Neural crest cell (in vitro differentiated cells): ENCODE measurements around the gene KNDC1. TPM values are rescaled to one million over a fixed set of nuclear protein-coding genes. Genes with fewer than 3 reads are reported as not detected.
A peak's percentile ranks its signal among the peaks of the same experiment; 100 is the strongest.

Source experiments
- DNase-seq: peaks from one replicate; pipeline ENCODE4 v3.0.0; 2021; ENCODE audit warnings: low read depth, mixed read lengths, low spot score
- H3K27ac Mint-ChIP-seq: one replicate; pipeline ENCODE4 v1.8.0; 2021; ENCODE audit warnings: mild to moderate bottlenecking, mixed read lengths; ENCODE audit not compliant: unreplicated experiment
- H3K27me3 Mint-ChIP-seq: 2 replicates; pipeline ENCODE4 v1.8.0; 2021; ENCODE audit warnings: low read depth, mild to moderate bottlenecking, mixed read lengths
- H3K36me3 Mint-ChIP-seq: 2 replicates; pipeline ENCODE4 v1.8.0; 2021; ENCODE audit warnings: low read depth, mild to moderate bottlenecking, mixed read lengths
- H3K4me1 Mint-ChIP-seq: 2 replicates; pipeline ENCODE4 v1.8.0; 2021; ENCODE audit warnings: mixed read lengths
- H3K4me3 Mint-ChIP-seq: one replicate; pipeline ENCODE4 v1.8.0; 2021; ENCODE audit warnings: mild to moderate bottlenecking, mixed read lengths
- H3K9me3 Mint-ChIP-seq: 2 replicates; pipeline ENCODE4 v1.8.0; 2021; ENCODE audit warnings: mixed read lengths
- total RNA-seq: library from RNA; stranded (reverse); gene quantifications from 2 replicates; pipeline ENCODE4 v1.2.1, GENCODE V29; 2021
- TF ChIP-seq, protein P1 (sequence below): fragments of 200-600 bp; sonication (generic); conservative IDR thresholded peaks from 2 replicates; pipeline ENCODE4 v1.5.0; 2021; ENCODE audit warnings: antibody characterized with exemption, mild to moderate bottlenecking

The KNDC1 gene
- total RNA-seq, 1 donor from 2014 or later: 5.5 TPM

DNA sequence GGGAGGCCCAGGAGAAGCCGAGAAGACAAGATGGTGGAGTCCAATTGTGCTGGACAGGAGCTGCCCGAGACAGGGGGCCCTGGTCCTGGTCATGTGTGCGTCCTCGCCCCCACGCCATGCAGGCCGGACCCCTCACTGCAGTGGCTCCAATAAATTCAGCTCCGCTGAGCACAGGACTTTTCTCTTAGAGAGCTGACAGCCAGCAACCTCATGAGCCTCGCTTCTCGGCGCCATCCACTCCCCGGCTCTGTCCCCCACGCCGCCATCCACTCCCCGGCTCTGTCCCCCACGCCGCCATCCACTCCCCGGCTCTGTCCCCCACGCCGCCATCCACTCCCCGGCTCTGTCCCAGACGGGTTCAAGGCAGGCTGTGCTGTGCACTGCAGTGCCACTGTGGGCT is 67.2 kb downstream of the KNDC1 start:
- TF ChIP-seq, protein P1, sequence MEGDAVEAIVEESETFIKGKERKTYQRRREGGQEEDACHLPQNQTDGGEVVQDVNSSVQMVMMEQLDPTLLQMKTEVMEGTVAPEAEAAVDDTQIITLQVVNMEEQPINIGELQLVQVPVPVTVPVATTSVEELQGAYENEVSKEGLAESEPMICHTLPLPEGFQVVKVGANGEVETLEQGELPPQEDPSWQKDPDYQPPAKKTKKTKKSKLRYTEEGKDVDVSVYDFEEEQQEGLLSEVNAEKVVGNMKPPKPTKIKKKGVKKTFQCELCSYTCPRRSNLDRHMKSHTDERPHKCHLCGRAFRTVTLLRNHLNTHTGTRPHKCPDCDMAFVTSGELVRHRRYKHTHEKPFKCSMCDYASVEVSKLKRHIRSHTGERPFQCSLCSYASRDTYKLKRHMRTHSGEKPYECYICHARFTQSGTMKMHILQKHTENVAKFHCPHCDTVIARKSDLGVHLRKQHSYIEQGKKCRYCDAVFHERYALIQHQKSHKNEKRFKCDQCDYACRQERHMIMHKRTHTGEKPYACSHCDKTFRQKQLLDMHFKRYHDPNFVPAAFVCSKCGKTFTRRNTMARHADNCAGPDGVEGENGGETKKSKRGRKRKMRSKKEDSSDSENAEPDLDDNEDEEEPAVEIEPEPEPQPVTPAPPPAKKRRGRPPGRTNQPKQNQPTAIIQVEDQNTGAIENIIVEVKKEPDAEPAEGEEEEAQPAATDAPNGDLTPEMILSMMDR: no peak
- peaks cover 73% of the 10 kb centered on the region for H3K27me3 Mint-ChIP-seq
- peaks cover 3% of the 10 kb centered on the region for H3K36me3 Mint-ChIP-seq
- no peak overlapping the region for H3K4me3 Mint-ChIP-seq
- DNase-seq: no peak
- no peaks in the 10 kb centered on the region for H3K9me3 Mint-ChIP-seq
- H3K4me1 Mint-ChIP-seq: peaks cover 10% of the 10 kb centered on the region
- no peak overlapping the region for H3K27ac Mint-ChIP-seq

DNA sequence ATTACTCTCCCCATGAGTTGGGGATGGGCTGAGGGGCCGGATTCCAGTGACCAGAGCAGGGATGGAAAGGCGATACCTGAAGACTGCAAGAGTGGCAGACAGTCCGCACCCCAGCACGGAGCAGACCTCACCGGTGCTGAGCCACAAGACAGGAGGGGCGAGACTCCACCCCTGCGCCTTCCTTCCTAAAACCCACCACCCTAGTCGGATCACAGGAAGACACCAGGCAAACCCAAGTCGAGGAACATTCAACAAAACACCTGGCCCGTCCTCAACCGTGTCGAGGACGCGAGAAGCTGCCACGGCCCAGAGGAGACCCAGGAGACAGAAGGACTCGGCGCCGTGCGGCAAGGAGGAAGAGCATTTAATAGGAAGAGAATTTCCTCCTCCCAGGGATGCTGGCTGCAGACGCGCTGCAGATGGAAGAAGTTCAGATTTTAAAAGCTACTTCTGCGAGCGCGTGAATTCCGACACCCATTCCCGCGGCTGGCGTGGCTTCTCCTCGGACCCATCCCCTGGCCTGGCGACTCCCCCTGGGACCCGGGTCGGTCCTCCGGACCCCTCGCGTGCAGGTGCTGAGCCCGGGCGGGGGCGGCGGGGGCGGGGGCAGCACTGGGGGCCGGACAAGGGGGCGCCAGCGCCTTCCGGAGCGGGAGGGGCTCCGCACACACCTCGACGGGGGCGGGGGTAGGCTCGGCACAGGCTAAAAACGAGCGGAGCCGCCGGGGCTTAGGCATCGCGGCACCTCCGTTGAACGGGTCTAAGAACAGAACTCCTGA is 69.4 kb downstream of the KNDC1 start:
- TF ChIP-seq, protein P1: no peak
- H3K4me1 Mint-ChIP-seq: peaks cover 10% of the 10 kb centered on the region
- H3K9me3 Mint-ChIP-seq: no peaks in the 10 kb centered on the region
- H3K36me3 Mint-ChIP-seq: peaks cover 3% of the 10 kb centered on the region
- H3K4me3 Mint-ChIP-seq: peak overlapping the region; percentile 44
- peaks cover 87% of the 10 kb centered on the region for H3K27me3 Mint-ChIP-seq
- H3K27ac Mint-ChIP-seq: no peak overlapping the region
- no peak for DNase-seq

DNA sequence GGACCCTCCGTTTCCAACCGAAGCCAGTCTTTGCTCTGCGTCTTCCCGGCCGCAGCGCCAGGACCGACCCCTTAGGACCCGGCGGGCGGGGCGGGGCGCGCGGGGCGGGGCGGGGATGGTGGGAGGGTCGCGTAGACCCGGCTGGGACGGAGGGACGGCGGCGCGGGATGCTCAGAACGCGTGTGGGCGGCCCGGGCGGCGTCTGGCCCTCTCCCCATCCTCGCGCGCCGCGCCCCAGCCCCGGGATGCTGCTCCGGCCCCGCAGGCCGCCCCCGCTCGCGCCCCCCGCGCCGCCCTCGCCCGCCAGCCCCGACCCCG is 70.0 kb downstream of the KNDC1 start, which contains the start of gene UTF1:
Gene UTF1, plus strand, starts transcription at position 174 of the 318 bp plus-strand sequence. Its CDS starts 72 bp downstream, at position 246.
- Mint-ChIP-seq H3K27ac (no peak within 1 kb of the TSS), H3K4me3 (peak within 1 kb of the TSS; percentile 44), H3K36me3 (peaks cover 3% of the 10 kb centered on the region), H3K27me3 (peaks cover 90% of the 10 kb centered on the region), H3K4me1 (peaks cover 10% of the 10 kb centered on the region), H3K9me3 (no peaks in the 10 kb centered on the region)
- DNase-seq: no peak
- TF ChIP-seq, protein P1: no peak

DNA sequence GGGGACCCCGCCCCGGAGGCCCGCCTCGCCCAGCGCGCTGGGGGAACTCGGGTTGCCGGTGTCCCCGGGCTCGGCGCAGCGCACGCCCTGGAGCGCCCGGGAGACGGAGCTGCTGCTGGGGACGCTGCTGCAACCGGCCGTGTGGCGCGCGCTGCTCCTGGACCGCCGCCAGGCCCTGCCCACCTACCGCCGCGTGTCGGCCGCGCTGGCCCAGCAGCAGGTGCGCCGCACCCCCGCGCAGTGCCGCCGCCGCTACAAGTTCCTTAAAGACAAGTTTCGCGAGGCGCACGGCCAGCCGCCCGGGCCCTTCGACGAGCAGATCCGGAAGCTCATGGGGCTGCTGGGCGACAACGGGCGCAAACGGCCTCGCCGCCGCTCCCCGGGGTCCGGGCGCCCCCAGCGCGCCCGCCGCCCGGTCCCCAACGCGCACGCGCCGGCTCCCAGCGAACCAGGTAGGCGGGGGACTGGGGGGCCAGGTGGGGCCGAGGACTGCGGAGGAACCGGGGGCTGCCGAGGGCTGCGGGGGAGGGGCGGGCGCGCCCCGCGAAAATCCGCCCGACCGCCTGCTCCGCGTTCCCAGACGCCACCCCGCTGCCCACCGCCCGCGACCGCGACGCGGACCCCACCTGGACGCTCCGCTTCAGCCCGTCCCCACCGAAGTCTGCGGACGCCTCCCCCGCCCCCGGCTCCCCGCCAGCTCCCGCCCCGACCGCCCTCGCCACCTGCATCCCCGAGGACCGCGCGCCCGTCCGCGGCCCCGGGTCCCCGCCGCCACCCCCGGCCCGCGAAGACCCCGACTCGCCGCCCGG is 70.6 kb downstream of the KNDC1 start:
- TF ChIP-seq, protein P1: no peak
- H3K9me3 Mint-ChIP-seq: no peaks in the 10 kb centered on the region
- H3K27me3 Mint-ChIP-seq: peaks cover 90% of the 10 kb centered on the region
- peaks cover 10% of the 10 kb centered on the region for H3K4me1 Mint-ChIP-seq
- peaks cover 3% of the 10 kb centered on the region for H3K36me3 Mint-ChIP-seq
- no peak overlapping the region for H3K27ac Mint-ChIP-seq
- DNase-seq: no peak
- H3K4me3 Mint-ChIP-seq: no peak overlapping the region

DNA sequence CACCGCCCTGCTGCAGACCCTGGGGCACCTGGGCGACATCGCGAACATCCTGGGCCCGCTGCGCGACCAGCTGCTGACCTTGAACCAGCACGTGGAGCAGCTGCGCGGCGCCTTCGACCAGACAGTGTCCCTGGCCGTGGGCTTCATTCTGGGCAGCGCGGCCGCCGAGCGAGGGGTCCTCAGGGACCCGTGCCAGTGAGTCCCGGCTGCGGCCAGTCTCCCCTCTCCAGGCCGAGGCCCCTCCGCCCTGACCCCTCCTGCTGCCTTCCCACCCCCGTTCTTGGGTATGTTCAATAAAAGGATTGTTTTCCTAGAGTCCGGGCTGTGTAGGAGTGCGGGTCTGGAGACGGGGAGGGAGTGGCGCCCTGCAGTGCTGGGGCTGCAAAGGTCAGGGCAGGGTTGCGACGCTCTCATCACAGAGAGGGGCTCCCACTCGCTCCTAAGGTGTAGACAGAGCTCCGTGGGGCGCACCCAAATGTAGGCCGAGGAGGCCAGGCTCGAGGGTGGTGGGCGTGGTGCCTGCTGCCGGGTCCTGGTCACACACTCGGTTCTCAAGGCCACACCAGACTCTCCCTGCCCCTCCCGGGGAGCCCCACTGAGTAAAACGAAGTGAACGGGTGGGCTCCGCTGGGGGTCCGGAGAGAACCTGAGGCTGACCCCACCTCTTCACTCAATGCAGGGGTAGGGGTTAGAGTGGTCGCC is 71.4 kb downstream of the KNDC1 start:
- Mint-ChIP-seq H3K27ac (no peak overlapping the region), H3K9me3 (no peaks in the 10 kb centered on the region), H3K4me3 (no peak overlapping the region), H3K36me3 (peaks cover 3% of the 10 kb centered on the region), H3K27me3 (peaks cover 89% of the 10 kb centered on the region), H3K4me1 (peaks cover 10% of the 10 kb centered on the region)
- TF ChIP-seq, protein P1: no peak
- no peak for DNase-seq
